GM21825 (cell line): Measurements from ENCODE around the gene F13B.
"Not testable (repeated sequence)": the region's sequence is repeated elsewhere in the genome, so short reads cannot be mapped to it uniquely, and the experiment has no call there.

ENCODE experiments used
- ATAC-seq: cut with Tn5 transposase; IDR thresholded peaks from one replicate; pipeline ENCODE4 v1.9.1; 2021; ENCODE audit warnings: mild to moderate bottlenecking, moderate library complexity; ENCODE audit not compliant: unreplicated experiment

Gene F13B

DNA sequence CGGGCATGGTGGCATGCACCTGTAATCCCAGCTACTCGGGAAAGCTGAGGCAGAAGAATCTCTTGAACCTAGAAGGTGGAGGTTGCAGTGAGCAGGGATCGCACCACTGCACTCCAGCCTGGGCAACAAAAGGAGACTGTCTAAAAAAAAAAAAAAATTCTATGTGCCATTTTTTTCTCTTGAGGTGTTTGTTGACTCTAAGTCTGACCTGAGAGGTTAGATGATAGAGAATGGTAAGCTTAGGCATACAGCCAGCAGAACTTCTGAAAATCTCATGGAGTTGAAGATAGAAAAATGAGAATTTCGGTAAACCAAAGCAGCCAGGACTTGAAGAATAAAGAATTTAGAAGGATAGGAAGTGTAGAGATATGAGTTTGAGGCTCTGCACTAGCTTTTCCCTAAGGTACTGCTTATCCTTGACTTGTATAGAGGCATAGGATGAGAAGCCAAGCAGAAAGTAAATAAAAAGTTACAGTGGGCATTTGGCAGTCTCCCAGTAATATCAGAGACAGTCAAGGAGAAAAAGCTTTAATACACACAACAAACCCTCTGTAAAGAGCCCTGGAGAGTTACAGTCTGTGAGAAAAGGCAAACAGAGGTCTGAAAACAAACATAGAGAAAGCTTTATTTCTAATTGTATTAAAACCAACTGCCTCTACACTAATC is 24.3 kb downstream of the F13B start:
- no peak for ATAC-seq

DNA sequence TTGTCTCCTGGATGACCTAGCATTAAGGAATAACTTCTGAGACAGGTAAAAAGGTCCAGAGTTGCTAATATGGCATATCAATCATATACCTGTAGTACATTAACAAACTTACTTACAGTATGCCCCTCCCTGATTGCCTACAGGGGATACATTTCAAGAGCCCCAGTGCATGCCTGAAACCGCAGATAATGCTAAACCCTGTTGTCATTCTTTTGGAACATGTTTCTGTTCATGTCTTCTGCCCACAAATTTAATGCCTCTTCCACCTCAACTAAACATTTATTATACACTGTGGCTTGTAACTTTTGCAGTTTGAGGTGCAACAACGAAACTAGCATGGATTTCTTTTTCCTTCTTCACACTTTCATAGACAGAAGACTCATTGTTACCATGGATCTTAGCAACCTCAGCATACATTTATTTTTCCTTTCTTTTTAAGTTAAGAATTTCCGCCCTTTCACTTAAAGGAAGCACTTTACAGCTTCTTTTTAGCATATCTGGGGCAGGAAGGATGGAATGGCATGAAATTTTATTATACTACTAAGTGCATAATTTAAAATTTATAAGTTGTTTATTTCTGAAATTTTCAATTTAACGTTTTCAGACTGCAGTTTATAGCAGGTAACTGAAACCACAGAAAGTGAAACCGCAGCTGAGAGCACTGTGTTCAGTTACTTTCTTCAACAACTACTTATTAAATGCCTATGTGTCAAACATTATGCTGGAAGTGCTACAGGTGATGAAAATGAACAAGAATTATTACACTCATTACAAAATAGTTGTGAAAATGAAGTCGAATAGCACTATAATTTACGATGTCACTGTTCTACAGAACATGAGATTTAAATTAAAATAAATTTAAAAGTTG is 25.3 kb downstream of the F13B start:
- ATAC-seq: no peak

DNA sequence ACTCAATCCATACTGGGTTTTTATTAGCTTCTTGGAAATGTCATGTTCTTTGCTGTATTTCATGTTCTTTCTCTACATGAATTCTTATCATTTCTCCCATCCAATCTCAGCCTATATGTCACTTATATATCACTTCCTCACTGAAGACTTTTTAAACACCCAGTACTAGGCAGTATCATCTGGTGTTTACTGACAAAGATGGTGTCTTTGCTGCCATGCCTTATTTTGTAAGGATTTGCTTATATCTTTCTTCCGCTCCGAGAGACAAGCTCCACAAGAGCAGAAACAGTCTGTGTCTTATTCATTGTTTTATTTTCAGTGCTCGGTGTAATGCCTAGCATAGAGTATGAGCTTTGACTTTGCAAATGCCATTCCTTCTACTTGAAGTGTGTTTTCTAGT is 30.2 kb downstream of the F13B start:
- no peak for ATAC-seq

DNA sequence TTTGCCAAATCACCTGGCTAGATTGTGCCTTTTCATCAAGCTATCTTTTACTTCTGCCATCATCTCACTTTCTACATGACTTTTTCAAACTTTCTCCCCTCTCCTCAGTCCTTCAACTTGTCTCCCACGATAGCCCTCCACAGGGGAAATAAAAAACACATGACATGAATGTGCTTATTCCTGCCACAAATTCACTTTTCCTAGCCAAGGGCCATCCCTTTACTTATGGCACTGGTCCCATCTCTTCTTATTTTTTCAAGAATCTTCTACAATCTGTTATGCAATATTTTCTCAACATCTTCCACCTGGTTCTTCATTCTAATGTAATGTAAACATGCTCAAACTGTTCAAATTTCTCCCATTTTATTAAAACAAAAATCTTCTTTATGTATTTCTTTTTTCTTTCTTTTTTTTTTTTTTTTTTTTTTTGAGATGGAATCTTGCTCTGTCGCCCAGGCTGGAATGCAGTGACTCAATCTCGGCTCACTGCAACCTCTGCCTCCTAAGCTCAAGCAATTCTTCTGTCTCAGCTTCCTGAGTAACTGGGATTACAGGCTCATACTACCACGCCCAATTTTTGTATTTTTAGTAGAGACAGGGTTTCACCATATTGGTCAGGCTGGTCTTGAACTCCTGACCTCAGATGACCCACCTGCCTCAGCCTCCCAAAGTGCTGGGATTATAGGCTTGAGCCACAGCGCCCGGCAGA is 32.3 kb downstream of the F13B start:
- ATAC-seq: not testable (repeated sequence)

DNA sequence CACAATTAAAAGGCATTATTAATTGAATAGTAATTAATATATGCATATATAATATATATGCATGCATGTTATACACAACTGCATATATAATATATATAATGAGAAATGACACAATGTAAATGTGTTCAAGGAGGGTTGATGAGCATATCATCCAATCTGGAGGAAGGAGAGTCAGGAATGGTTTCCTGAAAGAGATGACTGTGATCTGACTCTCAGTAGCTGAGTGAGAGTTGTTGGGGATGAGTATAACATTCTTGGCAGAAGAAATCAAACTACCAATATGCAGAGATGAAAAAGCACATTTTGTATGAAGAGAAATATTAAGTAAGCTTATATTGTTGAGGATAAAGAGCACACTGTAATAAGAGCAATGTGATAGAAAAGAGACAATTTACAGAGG is 37.3 kb downstream of the F13B start:
- ATAC-seq: no peak

DNA sequence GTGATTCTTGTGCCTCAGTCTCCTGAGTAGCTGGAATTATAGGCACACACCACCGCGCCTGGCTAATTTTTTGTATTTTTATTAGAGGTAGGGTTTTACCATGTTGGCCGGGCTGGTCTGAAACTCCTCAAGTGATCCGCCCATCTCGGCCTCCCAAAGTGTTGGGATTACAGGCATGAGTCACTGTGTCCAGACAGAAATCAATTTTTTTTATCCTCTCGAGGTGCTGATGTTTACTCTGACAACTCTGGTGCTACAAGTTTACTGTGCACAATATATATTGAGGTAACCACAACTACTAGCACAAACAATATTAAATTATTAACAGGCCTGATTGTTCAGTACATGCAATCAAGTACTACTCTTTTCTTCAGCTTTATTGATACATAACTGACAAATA is 39.7 kb downstream of the F13B start:
- ATAC-seq: no peak

DNA sequence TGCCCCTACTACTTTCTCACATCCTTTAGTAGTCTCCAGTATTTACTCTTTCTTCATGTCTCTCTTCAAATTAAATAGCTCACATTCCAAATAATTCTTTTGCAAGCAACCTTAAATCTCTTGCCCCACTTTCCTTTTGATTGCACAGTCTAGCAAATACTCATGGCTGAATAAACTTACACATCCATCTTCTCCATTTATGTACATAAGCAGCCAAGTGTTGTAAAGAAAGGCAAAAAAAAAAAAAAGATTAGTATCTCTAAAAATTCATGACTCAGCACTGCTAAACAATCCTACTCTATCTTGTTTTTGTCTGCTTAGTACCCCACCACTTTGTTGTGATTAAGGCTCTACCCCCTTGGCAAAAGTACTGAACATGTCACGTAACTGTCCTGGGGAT is 42.6 kb downstream of the F13B start:
- no peak for ATAC-seq

- ATAC-seq: no peak
Observed at GRCh38 chr1:197021716-197022115, 45.3 kb downstream of the F13B start.

GRCh38 chr1:197017558-197018146 is 49.4 kb downstream of the F13B start:
- ATAC-seq: no peak

DNA sequence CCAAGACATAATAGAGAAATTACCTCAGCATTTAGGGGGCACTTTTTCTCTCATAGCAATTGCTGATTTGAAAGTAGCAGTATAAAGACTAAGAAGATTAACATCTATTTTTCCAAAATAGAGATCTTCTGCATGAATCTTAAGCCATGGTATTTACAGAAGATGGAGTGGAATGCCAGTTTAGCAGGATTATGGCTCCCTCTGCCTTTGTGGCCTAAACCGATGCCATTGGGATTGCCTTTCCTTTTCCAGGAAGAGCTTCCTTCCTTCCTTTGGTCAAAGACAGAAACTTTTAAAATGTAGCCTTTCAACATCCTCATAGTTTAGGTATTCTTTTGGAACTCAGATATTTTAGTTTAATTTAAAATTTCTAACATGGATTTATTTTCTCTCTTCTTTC is 50.3 kb downstream of the F13B start:
- no peak for ATAC-seq

DNA sequence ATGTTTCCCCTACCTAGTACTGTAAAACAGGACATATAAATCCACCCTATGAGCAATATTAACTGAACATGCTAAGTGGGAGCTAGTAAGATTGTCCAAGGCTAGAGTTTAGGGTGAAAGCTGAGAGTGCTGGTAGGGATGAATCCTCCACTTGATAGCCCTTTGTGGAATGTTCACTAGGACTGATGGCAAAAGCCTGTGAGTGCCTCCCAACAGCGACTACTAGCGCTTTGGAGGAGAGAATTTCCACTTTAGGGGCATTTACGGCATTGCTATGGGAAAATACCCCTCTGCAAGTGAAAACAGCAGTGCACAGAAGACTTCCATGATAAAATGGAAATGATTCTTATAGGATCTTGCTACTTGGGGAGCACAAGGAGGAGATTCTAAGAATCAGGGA is 53.8 kb downstream of the F13B start:
- no peak for ATAC-seq

GRCh38 chr1:197011614-197012013 is 55.4 kb downstream of the F13B start:
- no peak for ATAC-seq

DNA sequence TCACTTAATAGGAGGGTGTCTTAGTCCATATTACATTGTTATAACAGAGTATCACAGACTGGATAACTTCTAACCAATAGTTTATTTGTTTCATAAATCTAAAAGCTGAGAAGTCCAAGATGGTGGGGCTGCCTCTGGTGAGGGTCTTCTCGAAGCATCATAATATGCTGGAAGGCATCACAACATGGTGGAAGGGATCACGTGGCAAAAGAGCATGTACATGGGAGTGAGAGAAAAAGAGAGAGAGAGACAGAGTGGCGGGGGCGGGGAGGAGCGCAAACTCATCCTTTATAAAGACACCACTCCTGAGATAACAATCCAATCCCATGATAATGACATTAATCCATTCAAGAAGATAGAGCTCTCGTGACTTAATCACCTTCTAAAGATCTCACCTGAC is 58.2 kb downstream of the F13B start:
- no peak for ATAC-seq

DNA sequence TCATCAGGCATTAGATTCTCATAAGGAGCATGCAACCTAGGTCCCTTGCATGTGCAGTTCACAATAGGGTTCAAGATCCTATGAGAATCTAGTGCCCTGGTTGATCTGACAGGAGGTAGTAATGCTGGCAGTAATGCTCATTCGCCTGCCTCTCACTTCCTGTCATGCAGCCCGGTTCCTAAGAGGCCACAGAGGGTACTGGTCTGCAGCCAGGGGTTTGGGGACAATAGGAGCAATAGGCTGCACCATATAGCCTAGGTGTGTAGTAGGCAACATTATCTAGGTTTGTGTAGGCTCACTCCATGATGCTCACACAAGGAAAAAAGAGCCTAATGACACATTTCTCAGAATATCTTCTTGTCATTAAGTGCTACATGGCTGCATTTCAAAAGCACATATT is 63.9 kb downstream of the F13B start:
- ATAC-seq: no peak

DNA sequence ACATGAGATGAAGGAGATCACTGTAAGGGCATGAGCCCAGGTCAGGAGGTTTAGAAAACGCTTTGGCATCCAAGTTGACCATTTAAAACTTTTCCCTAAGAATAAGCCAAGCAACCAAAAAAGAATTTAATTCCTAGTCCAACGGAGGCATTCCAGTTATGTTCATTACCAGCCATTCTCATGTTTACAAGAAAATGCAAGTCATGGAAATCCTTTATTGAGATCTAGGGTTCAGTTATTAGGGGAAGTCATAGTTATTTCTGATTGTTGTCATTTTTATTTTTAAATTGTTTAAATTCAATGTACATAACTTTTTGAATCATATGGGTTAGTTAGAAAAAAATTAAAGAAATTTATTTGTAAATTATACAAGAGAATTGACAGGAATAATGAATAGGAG is 65.2 kb downstream of the F13B start:
- ATAC-seq: no peak

- ATAC-seq: no peak
Observed at GRCh38 chr1:196997423-196997822, 69.6 kb downstream of the F13B start.

GRCh38 chr1:196993916-196994315 is 73.1 kb downstream of the F13B start:
- no peak for ATAC-seq

- not testable (repeated sequence) for ATAC-seq
Observed at GRCh38 chr1:196991919-196992651, 75.0 kb downstream of the F13B start.
